Fibroblast of peridontal ligament (primary cell): ENCODE measurements around the gene FANCE.

Experiments
- DNase-seq: peaks from one replicate; pipeline ENCODE4 v3.0.0-alpha.2; 2010; ENCODE audit errors: extremely low read depth

The FANCE gene

GRCh38 chr6:35468181-35468979 lies 16.2 kb downstream of the FANCE start, which contains the start of gene RPL10A:
RPL10A (plus strand) TSS chr6:35468401; CDS start chr6:35468435, 34 bp downstream.
- DNase-seq = peak; percentile 98

- no peak for DNase-seq
Measured at GRCh38 chr6:35468980-35469750, 17.0 kb downstream of the FANCE start.

- peak; percentile 24 for DNase-seq
Measured at GRCh38 chr6:35469751-35470662, 17.9 kb downstream of the FANCE start.

- DNase-seq = no peak
Measured at GRCh38 chr6:35470663-35471120, 18.6 kb downstream of the FANCE start.

GRCh38 chr6:35471836-35472345 lies 19.8 kb downstream of the FANCE start:
- peak; percentile 42 for DNase-seq

- no peak for DNase-seq
Measured at GRCh38 chr6:35473075-35473849, 21.1 kb downstream of the FANCE start.

- no peak for DNase-seq
Measured at GRCh38 chr6:35473850-35474130, 21.7 kb downstream of the FANCE start.

- no peak for DNase-seq
Measured at GRCh38 chr6:35474131-35474941, 22.2 kb downstream of the FANCE start.

GRCh38 chr6:35474942-35475570 lies 22.9 kb downstream of the FANCE start:
- no peak for DNase-seq

- no peak for DNase-seq
Measured at GRCh38 chr6:35475573-35475972, 23.4 kb downstream of the FANCE start.

GRCh38 chr6:35476004-35476403 lies 23.9 kb downstream of the FANCE start:
- no peak for DNase-seq

GRCh38 chr6:35477028-35477427 lies 24.9 kb downstream of the FANCE start:
- no peak for DNase-seq

- no peak for DNase-seq
Measured at GRCh38 chr6:35477551-35478179, 25.5 kb downstream of the FANCE start.

- DNase-seq = no peak
Measured at GRCh38 chr6:35478259-35478658, 26.1 kb downstream of the FANCE start.

GRCh38 chr6:35480176-35480575 lies 28.0 kb downstream of the FANCE start:
- no peak for DNase-seq

- DNase-seq = no peak
Measured at GRCh38 chr6:35481226-35481625, 29.1 kb downstream of the FANCE start.

GRCh38 chr6:35483062-35483461 lies 30.9 kb downstream of the FANCE start:
- DNase-seq = no peak

GRCh38 chr6:35483490-35483889 lies 31.4 kb downstream of the FANCE start:
- no peak for DNase-seq
